H1 (cell line): Measurements from ENCODE around the gene FAM240A. TPM values are rescaled to one million over a fixed set of nuclear protein-coding genes. Genes with fewer than 3 reads are reported as not detected.

Experiments used
- BCL11A ChIP-seq, 2 experiments: IDR thresholded peaks; one replicate each; pipeline ENCODE4 v1.6.1; 2011; ENCODE audit warnings: low read depth in 2 of 2, low read length in 2 of 2, mild to moderate bottlenecking in 2 of 2
- CBX8 ChIP-seq: fragments of 300-800, 300-1000 bp; sonication (generic); IDR thresholded peaks from 2 replicates; pipeline ENCODE4 v1.7.1; 2016; ENCODE audit warnings: low read depth, low read length, borderline replicate concordance
- EZH2 ChIP-seq: fragments of 200-600 bp; sonication (generic); IDR thresholded peaks from 2 replicates; pipeline ENCODE4 v1.7.1; 2012; ENCODE audit warnings: low read depth, mild to moderate bottlenecking, moderate library complexity, low read length, inconsistent platforms; ENCODE audit not compliant: severe bottlenecking
- HDAC6 ChIP-seq: IDR thresholded peaks from one replicate; pipeline ENCODE4 v1.7.1; 2012; ENCODE audit warnings: low read depth, mild to moderate bottlenecking, inconsistent platforms, low read length, moderate library complexity
- KDM5A ChIP-seq: fragments of 200-600 bp; IDR thresholded peaks from 2 replicates; pipeline ENCODE4 v1.7.1; 2012; ENCODE audit warnings: mild to moderate bottlenecking, low read length, inconsistent platforms, mixed read lengths
- NRF1 ChIP-seq: IDR thresholded peaks from 2 replicates; pipeline ENCODE4 v1.6.1; 2011; ENCODE audit warnings: mild to moderate bottlenecking, low read depth, low read length, improper control_type of control experiment
- POLR2AphosphoS5 ChIP-seq: IDR thresholded peaks from 2 replicates; pipeline ENCODE4 v1.6.1; 2011; ENCODE audit warnings: low read depth, low read length
- SP1 ChIP-seq: IDR thresholded peaks from 2 replicates; pipeline ENCODE4 v1.6.1; 2011; ENCODE audit warnings: low read depth, low read length
- TEAD4 ChIP-seq: IDR thresholded peaks from 2 replicates; pipeline ENCODE4 v1.6.1; 2012; ENCODE audit warnings: low read depth, low read length, inconsistent platforms, mixed read lengths
- ZNF274 ChIP-seq: IDR thresholded peaks from 2 replicates; pipeline ENCODE4 v1.7.0; 2012; ENCODE audit warnings: low read length, borderline replicate concordance; ENCODE audit errors: extremely low read depth
- polyA plus RNA-seq, 7 experiments: library from polyadenylated mRNA; depleted of rRNA in 3 of 7; stranded (reverse) in 5 of 7; unstranded in 2 of 7; fragments of >200 nt in 5 of 7; fragments of 200-250 nt in 2 of 7; gene quantifications; 1 replicate in 5 of 7; 2 replicates in 1 of 7; 4 replicates in 1 of 7; pipeline versions ENCODE4 v1.2.1 to v1.2.3, GENCODE V29; 2011 to 2013; ENCODE audit warnings: missing spikeins in 2 of 7, mixed read lengths in 2 of 7
- total RNA-seq: library from RNA; stranded (reverse); fragmentation: NEBNext Ultra II Directional; extraction: Animal tissue kit (Norgen Biotek cat#: 25700); gene quantifications from 2 replicates; pipeline ENCODE4 v1.2.1, GENCODE V29; 2021

FAM240A gene
- total and polyA plus RNA-seq, 2 of the 8 experiments (the other 6 are each of a cell fraction or from before 2014, with no cell fraction given): 0.08 TPM; not detected in 1

DNA sequence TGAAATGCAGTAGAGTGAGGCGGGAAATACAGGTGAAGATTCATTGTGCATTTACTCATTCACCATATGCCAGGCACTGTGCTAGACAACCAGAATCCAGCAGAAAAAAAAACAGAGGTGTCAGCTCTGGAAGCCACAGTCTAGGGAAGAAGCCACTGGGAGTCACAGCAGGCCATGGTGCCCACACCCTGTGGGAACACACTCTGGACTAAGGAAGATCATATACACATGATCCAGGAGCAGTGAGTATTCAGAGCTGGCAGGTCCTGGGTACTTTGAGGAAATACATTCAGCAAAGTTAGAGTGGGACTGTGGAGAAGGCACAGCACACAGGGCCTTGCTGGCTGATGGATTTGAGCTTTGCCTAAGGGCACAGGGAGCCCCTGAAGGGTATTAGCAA is 14.8 kb downstream of the FAM240A start (continued):
- no peak for TF ChIP-seq CBX8
- TF ChIP-seq ZNF274: no peak
- no peak for TF ChIP-seq NRF1
- TF ChIP-seq HDAC6: no peak
- no peak for TF ChIP-seq POLR2AphosphoS5
- TF ChIP-seq BCL11A (IDR thresholded peaks at IDR 0.05; ENCODE audit: low read depth in 2 of 2, low read length in 2 of 2): no peak
- TF ChIP-seq EZH2: no peak
- TF ChIP-seq SP1: no peak
- no peak for TF ChIP-seq TEAD4
- no peak for TF ChIP-seq KDM5A
